GM21529 (cell line): ENCODE measurements around the gene RPL31.
"Not testable (repeated sequence)": the region's sequence is repeated elsewhere in the genome, so short reads cannot be mapped to it uniquely, and the experiment has no call there.

Source experiments
- ATAC-seq: cut with Tn5 transposase; IDR thresholded peaks from one replicate; pipeline ENCODE4 v1.9.1; 2021; ENCODE audit not compliant: unreplicated experiment

RPL31 gene

DNA sequence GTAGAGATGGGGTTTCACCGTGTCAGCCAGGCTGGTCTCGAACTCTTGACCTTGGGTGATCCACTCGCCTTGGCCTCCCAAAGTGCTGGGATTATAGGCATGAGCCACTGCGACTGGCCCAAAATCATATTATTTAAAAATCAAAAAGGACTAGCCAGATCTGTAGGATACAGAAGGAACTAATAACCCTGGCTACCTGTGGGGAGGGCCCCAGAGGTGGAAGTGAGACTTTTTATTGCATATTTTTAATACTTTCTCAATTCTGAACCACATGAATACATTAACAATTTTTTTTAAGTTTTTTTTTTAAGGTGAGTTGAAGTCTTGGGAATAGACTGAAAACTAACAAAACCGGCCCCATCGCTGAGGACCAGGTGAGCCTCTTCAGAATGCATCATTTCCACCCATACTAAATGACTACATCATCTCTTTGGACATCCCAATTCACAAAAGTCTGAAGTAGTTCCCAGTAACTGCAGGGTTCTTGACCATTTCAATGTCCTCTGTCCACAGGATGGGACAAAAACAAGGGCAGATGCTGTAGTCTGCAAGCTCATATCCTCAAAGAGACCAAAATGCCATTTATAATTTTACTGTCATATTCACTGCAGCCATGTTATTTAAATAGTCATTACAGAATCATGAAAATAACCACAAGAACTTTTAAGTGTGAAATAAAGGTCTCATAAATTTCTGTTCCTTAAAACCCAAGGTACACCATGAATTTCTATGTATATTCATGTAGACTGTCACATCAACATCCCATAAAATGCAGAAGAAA, 21.4 kb downstream of the RPL31 start:
- ATAC-seq: no peak

DNA sequence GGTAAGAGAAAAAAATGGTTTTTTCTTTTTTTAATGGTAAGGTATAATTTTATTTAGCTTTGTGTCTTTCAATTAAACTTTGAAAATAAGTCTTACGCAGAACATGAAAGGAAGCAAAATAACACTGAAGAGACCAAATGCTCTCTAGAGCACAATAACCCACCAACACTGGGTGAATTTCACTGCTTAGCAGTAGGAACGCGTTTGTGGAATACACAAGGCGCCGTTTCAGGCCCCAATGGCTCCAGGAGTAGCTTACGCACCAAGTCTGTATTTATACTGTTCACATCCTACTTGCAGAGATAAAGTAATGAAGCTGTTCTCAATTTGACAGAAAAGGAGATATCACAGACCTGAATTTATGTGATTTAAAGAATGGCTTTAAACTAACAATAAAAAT, 23.5 kb downstream of the RPL31 start:
- no peak for ATAC-seq

DNA sequence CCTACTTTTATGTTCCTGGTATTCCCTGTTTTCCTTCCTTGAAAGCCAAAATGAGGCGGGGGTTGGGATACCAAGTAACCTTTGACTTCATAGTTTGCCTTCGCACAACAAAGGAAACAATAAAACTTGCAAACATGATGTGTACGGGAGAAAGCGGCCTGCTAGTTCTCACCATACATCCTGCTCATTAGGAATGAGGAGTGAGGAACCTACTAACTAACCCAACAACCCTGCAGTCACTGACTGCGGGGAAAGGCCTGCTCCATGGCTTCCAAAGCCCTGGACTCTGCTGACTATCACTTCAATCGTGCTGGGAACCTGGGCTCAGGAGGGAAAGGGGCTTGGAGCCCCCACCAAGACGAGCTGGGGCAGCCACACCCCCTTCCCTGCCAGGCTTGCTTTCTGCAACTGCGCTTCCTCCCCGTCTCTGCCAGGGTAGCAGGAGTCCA, 24.2 kb downstream of the RPL31 start:
- ATAC-seq: no peak

DNA sequence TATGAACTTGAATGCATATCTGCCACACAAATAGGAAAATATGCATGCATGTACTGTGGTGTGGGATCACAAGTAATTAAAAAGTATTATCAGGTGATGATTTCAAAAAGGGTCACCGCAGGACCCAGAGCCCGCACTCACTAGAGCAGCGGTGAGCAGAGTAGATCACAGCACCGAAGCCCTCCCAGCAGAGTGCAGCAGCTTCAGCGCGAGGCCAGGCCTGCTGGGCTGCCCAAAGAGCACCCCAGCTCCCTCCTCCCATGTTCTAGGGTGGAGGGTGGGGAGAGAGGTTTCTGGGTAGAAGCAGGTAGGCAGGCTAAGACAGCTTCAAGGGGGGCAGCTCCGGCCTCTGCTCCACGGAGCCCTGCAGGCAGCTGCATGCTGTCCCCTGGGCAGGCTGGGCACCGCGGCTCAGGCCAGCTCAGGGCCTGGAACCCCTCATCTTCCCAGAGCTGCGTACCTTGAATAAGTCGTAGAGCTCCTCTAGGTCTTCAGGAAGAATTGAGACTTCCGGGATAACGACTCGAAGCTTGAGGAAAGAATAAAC, 24.9 kb downstream of the RPL31 start:
- no peak for ATAC-seq

DNA sequence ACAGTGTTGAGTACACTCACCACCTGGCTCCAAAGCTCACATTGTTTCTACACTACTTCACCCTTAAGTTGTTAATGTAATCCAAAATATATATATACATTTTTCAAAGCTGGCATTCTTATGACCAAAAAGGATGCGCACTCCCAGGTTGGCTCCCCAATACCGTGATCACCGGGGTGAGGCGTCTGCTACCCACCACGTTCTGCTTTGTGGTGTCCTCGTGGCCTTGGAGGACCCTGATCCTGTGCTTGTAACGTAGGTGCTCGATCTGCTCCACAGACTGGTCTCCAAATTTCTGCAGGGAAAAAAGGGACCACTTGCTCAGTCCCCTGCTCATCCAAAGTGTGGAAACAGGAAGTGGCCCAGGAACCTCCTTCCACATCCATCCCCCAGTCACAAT, 25.8 kb downstream of the RPL31 start:
- ATAC-seq: no peak

DNA sequence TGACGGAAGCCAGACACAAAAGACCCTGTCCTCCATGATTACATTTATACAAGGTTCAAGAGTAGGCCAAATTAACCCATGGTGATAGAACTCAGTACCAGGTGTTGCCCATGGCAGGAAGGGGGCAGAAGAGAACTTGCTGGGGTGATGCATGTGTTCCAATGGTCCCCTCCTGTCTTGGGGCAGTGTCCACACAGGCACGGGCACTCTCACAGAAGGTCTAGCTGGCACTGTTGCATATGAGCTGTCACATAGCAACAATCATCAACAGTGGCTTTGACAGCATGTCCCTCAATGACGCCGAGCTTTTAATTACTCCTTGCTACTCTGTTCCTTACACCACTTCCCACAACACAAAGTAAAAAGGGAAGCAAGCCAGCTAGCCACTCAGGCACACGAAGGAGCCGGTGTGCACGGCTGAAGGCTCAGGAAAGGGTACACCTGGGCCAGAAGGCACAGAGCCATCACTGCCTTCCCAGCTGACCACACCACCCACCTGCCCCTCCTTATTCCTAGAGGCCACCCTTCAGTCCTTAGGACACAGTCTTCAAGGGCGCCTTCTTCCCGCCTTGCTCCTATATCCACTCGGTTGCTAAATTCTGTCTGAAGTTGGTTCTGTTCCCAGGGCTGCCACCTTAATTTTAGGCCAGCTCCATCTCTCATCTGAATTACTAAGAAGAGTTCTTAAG, 28.9 kb downstream of the RPL31 start:
- ATAC-seq: no peak

DNA sequence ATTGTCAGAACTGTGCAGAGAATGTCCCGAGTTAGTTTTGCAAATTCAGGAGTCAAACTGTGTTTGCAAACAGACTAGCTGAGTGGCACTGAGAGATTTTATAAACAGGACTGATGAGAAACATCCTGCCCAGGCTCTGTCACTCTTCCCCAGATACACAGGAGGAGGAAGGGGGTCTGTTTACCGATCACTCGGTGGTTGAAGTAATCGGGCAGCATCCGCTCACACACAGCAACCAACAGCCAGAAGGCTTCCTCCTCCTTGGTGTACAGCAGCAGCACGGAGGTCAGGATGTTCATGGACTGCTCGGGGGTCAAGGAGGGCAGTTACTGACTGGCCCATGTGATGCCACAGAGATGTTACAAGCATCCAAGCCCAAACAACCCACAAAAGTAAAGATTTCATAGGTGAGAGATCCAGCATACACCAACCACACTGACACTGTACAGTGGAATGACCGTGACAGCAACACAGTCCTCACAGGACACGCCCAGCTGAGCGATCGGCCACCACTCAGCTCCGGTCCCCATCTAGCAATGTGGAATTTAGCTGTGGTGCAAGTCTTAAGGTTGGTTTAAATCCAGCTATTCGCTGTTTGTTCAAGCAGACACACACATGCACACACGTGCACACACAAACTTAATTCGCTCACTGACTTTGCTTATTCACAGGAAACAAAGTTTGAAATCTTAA, 30.1 kb downstream of the RPL31 start:
- no peak for ATAC-seq

DNA sequence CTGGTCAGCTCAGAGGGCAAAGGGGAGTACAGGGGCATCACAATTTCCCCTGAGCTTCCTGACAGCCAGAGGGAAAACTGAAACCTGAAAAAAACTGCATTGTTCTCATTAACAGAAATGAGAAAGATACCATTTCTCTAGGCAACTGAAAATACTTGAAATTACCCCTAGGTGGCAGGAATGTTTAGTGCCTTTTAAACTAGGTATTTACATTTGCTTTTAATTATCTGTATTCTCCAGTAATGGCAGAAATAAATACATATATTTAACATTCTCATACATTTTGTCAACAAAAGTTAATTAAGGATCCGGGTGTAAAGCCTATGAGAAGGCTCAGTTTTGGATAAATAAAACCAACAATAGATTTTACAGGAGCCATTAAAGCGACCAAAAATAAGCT, 34.5 kb downstream of the RPL31 start:
- ATAC-seq: no peak

DNA sequence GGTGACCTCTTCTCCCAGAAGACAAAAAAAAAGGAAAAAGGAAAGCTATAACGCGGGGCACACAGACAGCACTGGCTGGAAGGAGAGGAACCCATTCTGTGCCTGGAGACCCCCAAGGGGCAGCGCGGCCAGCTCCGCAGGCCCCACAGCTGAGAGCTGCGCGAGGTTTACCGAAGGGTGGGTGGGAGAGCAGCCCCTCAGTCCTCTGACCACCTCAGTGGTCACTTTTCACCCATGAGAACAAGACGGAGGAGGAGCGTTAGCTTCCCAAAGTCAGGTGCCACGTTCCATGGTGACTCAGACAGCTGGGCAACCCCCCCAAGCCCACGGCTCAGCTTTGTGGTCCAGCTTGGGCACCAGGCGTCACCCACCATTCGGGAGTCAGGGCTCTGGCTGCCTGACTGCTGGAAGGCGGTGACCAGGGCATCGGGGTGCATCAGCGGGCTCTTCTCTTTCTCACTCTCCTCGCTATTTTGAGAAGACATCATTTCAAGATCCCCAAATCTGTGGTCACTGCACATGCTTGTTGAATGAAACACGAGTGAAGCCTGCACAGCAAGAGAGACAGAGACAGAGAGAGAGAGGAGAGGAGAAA, 35.2 kb downstream of the RPL31 start:
- ATAC-seq: no peak

DNA sequence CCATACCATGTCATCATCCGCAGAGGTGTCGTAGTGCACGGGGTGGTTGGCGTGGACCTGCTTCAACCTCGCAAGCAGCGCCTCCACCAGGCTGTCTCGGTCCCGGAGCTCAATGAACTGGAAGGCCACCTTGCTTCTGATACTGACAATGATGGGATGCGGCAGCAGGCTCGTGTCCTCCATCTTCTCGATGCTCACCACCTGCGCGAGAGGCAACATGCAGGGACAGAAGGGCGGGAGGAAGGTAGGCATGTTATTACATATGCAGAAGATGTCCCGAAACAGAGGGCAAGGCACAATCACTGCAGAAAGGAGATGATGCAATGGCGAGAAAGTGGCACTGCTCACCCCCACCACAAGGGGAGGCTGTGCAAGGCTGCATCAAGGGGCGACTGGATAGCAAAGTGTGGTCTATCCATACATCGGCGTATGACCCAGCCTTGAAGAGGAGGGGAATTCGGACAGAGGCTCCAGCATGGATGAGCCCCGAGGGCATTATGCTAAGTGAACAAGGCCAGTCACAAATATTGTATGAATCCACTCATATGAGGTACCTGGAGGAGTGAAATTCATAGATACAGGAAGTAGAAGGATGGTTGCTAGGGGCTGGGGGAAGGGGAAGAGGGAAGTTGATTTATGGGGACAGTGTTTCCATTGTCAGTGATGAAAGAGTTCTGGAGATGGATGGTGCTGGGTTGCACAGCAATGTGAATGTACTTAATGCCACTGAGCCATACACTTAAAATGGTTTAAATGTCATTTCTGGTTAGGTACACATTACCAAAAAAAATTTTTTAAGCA, 36.6 kb downstream of the RPL31 start:
- ATAC-seq: no peak

DNA sequence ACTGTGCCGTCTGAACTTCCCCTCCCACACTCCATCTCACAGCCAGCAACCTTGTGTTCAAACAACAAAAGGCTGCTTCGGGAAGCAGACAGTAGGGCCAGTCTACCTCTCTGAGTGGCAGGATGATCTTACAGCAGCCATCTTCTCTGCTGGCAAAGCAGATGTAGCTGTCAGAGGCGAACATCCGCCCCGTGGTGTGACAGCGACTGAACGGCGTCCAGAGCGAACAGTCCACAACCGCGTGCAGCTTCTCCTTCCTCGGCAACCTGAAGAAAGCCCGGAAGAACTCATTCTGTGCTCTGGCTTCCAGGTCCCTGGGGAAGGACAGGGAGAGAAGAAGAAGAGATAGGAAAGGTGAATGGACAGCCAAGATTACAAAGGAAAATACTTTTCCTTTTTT, 38.0 kb downstream of the RPL31 start:
- ATAC-seq: no peak

DNA sequence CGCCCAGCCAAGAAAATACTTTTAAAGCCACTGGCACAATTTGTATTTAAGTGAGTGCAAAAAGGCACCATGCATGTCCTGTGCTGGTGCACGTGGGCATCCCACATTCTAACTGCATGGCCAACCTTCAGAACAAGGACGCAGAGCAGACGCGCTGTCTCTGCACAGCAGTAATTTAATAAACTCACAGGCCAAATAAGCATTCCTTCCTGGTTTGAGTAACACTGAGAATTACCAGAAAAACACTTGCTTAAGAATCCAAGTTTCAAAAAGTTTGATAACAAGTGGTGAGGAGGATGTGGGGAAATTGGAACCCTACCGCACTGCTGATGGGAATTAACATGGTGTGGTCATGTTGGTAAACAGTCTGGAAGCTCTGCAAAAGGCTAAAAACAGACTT, 38.7 kb downstream of the RPL31 start:
- no peak for ATAC-seq

DNA sequence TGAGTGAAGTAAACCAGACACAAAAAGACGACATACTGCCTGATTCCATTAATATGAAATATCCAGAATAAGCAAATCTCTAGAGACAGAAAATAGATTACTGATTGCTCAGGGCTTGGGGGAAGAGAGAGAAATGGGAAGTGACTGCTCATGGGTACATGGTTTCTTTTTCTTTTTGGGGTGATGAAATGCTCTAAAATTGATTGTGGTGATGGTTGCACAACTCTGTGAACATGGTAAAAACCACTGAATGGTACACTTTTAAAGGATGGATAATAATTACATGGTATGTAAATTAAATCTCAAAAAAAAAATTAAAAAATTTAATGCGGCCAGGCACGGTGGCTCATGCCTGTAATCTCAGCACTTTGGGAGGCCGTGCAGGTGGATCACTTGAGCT, 39.3 kb downstream of the RPL31 start:
- no peak for ATAC-seq

DNA sequence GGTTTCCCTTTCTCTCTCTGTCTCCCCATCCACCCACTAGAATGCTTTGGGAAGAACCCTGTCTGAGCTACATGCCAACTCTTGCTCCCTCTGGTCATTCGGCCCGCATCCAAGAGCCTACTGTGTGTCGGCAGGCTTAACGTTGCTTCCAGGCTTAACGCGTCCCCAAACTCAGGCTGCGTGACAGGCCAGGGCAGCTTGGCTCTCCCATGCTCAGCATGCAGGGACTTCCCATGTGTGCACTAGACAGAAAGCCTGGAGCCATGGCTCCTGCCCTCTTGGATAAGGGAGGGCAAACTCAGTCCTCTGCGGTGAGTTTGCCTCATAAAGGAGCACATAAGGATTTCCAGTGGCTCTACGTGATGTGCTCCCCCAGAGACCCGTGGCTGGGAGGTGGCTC, 43.2 kb downstream of the RPL31 start:
- ATAC-seq: no peak

DNA sequence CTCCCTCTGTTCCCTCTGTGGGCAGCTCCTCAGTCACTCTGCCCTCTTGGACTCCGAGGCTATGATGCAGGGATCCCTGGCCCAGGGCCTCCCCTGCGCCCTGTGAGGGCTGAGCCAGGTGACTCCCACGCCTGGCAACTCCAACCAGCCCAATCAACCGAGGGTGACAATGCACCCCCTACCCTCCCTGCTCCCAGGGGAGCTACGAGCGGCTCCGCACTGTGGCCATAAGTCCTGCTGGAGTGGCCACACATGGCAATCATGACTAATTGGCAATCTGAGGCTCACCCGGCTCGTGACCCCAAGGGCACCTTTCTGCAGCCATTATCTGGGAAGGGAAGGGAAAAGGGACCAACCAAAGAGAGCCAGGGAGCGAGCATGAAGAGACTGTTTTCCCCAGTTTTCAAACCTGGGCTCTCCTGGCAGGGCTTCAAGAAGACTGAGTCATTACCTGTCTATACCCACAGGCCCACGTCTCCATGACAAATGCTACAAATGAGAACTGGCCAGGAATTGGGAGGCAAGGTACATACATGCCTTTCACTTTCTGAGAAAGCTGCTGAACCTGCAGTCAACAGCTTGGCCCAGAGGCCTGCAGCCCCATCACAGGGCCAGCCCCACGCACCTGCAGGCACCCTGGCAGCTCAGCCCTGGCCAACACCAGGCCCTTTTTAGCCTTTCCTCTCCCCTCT, 45.1 kb downstream of the RPL31 start:
- no peak for ATAC-seq

DNA sequence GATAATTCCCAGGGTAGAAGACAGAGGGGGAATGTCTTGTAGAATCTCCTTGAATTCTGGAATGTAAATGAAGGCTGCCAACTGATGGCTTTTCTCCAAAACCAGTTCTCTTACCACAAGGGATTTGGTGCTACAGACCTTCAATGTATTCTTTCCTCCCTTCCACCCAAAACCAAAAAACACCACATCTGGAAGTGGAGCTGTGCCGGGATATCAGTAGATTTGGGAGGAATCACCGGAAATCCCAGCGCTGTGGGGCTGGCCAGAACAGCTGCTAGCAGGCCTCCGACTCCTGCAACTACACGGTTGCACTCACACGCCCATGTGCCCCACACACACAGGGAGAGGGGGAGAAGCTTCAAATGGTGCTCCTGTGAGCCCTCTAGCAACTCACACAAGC, 45.7 kb downstream of the RPL31 start:
- no peak for ATAC-seq

DNA sequence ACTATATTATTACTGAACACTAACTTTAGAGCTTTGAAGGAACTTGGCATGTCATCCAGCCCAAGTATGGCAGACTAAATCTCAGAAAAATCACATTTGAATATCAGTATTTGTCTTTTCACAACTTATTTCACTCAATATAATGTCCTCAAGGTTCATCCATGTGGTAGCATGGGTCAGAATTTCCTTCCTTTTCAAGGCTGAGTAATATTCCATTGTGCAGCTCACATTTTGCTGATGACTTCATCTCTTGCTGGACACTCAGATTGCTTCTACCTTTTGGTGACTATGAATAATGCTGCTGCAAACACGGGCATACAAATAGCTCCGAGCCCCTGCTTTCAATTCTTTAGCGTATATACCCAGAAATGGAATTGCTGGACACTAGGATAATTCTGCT, 46.7 kb downstream of the RPL31 start:
- ATAC-seq: no peak

DNA sequence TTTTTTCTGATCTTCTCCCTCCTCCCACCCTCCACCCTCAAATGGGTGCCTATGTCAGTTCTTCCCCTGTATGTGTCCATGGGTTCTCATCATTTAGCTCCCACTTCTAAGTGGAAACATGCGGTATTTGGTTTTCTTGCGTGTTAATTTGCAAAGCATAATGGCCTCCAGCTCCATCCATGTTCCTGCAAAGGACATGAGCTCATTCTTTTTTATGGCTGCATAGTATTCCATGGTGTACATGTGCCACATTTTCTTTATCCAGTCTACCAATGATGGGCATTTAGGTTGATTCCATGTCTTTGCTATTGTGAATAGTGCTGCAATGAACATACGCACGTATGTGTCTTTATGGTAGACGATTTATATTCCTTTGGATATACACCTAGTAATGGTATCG, 48.8 kb downstream of the RPL31 start:
- ATAC-seq: not testable (repeated sequence)

DNA sequence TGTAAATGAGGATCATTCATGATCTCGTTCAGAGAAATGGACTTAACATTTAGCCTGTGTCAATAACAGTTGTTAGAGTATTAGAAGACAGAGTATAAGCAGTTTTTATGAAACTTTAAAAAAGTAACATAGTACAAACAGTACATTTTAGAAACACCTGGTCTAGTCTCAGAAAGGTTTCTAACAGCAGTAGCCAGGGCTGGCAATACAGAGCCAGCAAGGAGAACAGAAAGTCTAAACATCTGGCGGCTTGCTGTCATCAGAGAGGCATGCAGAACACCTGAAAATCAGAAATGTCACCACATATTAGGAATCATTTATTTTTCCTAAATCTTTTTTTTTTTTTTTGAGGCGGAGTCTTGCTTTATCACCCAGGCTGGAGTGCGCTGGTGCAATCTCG, 50.1 kb downstream of the RPL31 start:
- no peak for ATAC-seq

DNA sequence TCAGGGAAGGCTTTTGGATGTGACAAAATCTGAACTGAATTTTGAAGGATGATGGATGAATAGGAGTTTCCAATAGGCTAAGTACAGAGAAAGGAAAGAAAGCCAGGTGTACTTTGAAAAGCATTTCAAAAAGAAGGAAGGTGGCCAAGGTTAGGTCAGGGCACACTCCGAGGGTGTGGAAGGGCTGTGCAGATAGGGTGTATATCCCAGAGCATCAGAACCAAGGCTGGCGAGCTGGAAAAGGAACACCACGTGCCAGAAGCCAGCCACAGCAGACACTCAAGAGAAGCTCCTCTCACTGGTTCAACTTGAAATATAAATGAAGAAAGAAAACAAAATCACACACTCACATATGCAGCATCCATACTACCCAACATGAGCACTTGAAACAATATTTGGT, 51.0 kb downstream of the RPL31 start:
- ATAC-seq: no peak
